ENCODE measurements around the gene CCBE1. TPM values are rescaled to one million over a fixed set of nuclear protein-coding genes. Genes with fewer than 3 reads are reported as not detected.

The CCBE1 gene
- total and polyA plus RNA-seq, 4 donors = 0.99 to 2.7 (median 1.9) TPM

GRCh38 chr18:59690996-59691395 lies 6.2 kb downstream of the CCBE1 start:
- Histone ChIP-seq H3K4me1 (ENCODE audit: control insufficient read depth, insufficient read depth, low read length) (no peaks in the 10 kb centered on the region), H3K36me3 (ENCODE audit: control insufficient read depth, insufficient read depth, low read length) (no peaks in the 10 kb centered on the region), H3K27me3 (ENCODE audit: control insufficient read depth, insufficient read depth, low read length) (peaks cover 12% of the 10 kb centered on the region), H3K9me3 (ENCODE audit: control insufficient read depth, insufficient read depth, low read length) (no peaks in the 10 kb centered on the region), H3K4me3 (ENCODE audit: low read depth, low read length) (no peak overlapping the region), H3K27ac (ENCODE audit: low read depth, low read length) (no peak overlapping the region)
- DNase-seq (ENCODE audit: low read depth in 4 of 6, low spot score in 6 of 6) = peak in 1 of 6 donors; percentile 57

- DNase-seq (ENCODE audit: low read depth in 4 of 6, low spot score in 6 of 6) = peak in 1 of 6 donors; percentile 44
- Histone ChIP-seq H3K27ac (ENCODE audit: low read depth, low read length) (no peak overlapping the region), H3K4me3 (ENCODE audit: low read depth, low read length) (no peak overlapping the region), H3K4me1 (ENCODE audit: control insufficient read depth, insufficient read depth, low read length) (peaks cover 2% of the 10 kb centered on the region), H3K27me3 (ENCODE audit: control insufficient read depth, insufficient read depth, low read length) (peaks cover 6% of the 10 kb centered on the region), H3K9me3 (ENCODE audit: control insufficient read depth, insufficient read depth, low read length) (no peaks in the 10 kb centered on the region), H3K36me3 (ENCODE audit: control insufficient read depth, insufficient read depth, low read length) (no peaks in the 10 kb centered on the region)
- WGBS (ENCODE audit: insufficient coverage) = no CpG with 5 or more reads among the region's 8 CpGs
These were observed 6.8 kb downstream of the CCBE1 start for GRCh38 chr18:59690186-59690982.

DNA sequence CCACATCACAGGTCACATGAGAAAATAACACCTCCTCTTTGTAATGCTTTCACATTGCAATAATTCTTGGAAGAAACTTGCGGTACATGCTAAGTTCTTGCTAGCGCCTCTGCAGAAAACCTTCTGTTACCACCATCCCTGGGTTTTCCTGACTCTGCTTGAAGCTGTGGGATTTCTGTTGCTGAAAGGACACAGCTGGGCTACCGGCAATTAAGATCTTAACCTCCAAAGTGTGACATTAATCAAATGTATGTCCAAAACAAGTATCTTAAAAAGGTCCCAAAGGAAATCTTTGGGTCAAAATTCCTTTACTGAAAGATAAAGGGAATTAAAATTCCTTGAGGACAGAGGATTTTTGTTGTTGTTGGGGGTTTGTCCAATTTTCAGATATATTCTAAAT lies 7.5 kb downstream of the CCBE1 start:
- H3K9me3 ChIP-seq (ENCODE audit: control insufficient read depth, insufficient read depth, low read length) = no peaks in the 10 kb centered on the region
- DNase-seq (ENCODE audit: low read depth in 4 of 6, low spot score in 6 of 6) = no peak

DNA sequence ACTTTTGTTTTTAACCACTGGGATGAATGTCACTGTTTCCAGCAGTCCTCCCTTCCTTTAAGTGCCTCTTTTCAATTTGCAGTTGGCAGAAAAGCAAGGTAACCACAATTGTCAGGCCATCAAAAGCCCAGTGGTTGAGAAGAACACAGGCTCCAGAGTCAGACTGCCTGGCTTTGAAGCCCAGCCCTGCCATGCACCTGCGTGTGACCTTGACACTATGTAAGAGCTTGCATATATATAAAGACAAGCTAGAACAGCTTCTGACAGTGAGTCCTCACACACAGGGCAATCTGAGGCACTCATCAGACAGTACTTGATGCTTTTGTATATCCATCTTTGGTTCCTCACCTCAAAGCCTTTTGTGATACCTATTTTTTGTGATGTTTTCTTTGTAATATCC lies 11.0 kb downstream of the CCBE1 start:
- Histone ChIP-seq H3K27me3 (ENCODE audit: control insufficient read depth, insufficient read depth, low read length) (no peaks in the 10 kb centered on the region), H3K4me3 (ENCODE audit: low read depth, low read length) (no peak overlapping the region), H3K4me1 (ENCODE audit: control insufficient read depth, insufficient read depth, low read length) (peaks cover 4% of the 10 kb centered on the region), H3K27ac (ENCODE audit: low read depth, low read length) (no peak overlapping the region), H3K36me3 (ENCODE audit: control insufficient read depth, insufficient read depth, low read length) (no peaks in the 10 kb centered on the region), H3K9me3 (ENCODE audit: control insufficient read depth, insufficient read depth, low read length) (no peaks in the 10 kb centered on the region)
- 100% methylated on average over 1 of the region's 1 CpG for WGBS (ENCODE audit: insufficient coverage)
- no peak for DNase-seq (ENCODE audit: low read depth in 4 of 6, low spot score in 6 of 6)

More for the DNA sequence above, 7.5 kb downstream of the CCBE1 start:
- no peak overlapping the region for H3K27ac ChIP-seq (ENCODE audit: low read depth, low read length)
- peaks cover 3% of the 10 kb centered on the region for H3K27me3 ChIP-seq (ENCODE audit: control insufficient read depth, insufficient read depth, low read length)
- WGBS (ENCODE audit: insufficient coverage) = no CpG with 5 or more reads among the region's 3 CpGs
- no peaks in the 10 kb centered on the region for H3K36me3 ChIP-seq (ENCODE audit: control insufficient read depth, insufficient read depth, low read length)
- H3K4me1 ChIP-seq (ENCODE audit: control insufficient read depth, insufficient read depth, low read length) = peaks cover 4% of the 10 kb centered on the region
- H3K4me3 ChIP-seq (ENCODE audit: low read depth, low read length) = no peak overlapping the region

GRCh38 chr18:59685501-59685900 lies 11.7 kb downstream of the CCBE1 start:
- Histone ChIP-seq H3K27me3 (ENCODE audit: control insufficient read depth, insufficient read depth, low read length) (no peaks in the 10 kb centered on the region), H3K4me3 (ENCODE audit: low read depth, low read length) (no peak overlapping the region), H3K9me3 (ENCODE audit: control insufficient read depth, insufficient read depth, low read length) (no peaks in the 10 kb centered on the region), H3K36me3 (ENCODE audit: control insufficient read depth, insufficient read depth, low read length) (no peaks in the 10 kb centered on the region), H3K27ac (ENCODE audit: low read depth, low read length) (no peak overlapping the region), H3K4me1 (ENCODE audit: control insufficient read depth, insufficient read depth, low read length) (peaks cover 4% of the 10 kb centered on the region)
- WGBS (ENCODE audit: insufficient coverage) = 56% methylated on average over 4 of the region's 4 CpGs
- DNase-seq (ENCODE audit: low read depth in 4 of 6, low spot score in 6 of 6) = peak in 1 of 6 donors; percentile 66

DNA sequence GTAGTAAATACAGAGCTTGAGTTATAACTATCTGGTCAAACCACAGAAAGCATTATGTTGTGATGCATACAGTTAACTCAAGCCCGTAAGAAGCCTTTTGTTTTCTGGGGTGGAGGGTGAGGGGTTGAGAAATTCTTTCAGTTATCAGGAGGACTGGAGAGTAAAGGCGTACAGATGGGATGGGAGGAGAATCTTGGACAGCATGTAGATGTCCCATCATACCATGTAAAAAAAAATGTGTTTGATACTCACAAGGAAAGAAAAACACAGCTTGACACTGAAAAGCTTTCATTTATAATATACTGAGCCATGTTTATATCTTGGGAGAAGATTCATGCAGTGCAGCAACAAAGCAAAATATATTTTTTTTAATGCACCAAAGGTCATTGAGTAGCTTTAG lies 12.4 kb downstream of the CCBE1 start:
- Histone ChIP-seq H3K4me1 (ENCODE audit: control insufficient read depth, insufficient read depth, low read length) (peaks cover 4% of the 10 kb centered on the region), H3K27ac (ENCODE audit: low read depth, low read length) (no peak overlapping the region), H3K27me3 (ENCODE audit: control insufficient read depth, insufficient read depth, low read length) (no peaks in the 10 kb centered on the region), H3K9me3 (ENCODE audit: control insufficient read depth, insufficient read depth, low read length) (no peaks in the 10 kb centered on the region), H3K4me3 (ENCODE audit: low read depth, low read length) (no peak overlapping the region), H3K36me3 (ENCODE audit: control insufficient read depth, insufficient read depth, low read length) (no peaks in the 10 kb centered on the region)
- DNase-seq (ENCODE audit: low read depth in 4 of 6, low spot score in 6 of 6) = peak in 1 of 6 donors; percentile 35
- 60% methylated on average over 1 of the region's 2 CpGs for WGBS (ENCODE audit: insufficient coverage)

- no peaks in the 10 kb centered on the region for H3K27me3 ChIP-seq (ENCODE audit: control insufficient read depth, insufficient read depth, low read length)
- no peak overlapping the region for H3K27ac ChIP-seq (ENCODE audit: low read depth, low read length)
- no peaks in the 10 kb centered on the region for H3K36me3 ChIP-seq (ENCODE audit: control insufficient read depth, insufficient read depth, low read length)
- H3K9me3 ChIP-seq (ENCODE audit: control insufficient read depth, insufficient read depth, low read length) = no peaks in the 10 kb centered on the region
- H3K4me3 ChIP-seq (ENCODE audit: low read depth, low read length) = no peak overlapping the region
- peak in 1 of 6 donors; percentile 15 for DNase-seq (ENCODE audit: low read depth in 4 of 6, low spot score in 6 of 6)
- peaks cover 4% of the 10 kb centered on the region for H3K4me1 ChIP-seq (ENCODE audit: control insufficient read depth, insufficient read depth, low read length)
- WGBS (ENCODE audit: insufficient coverage) = 59% methylated on average over 3 of the region's 6 CpGs
These were observed 15.7 kb downstream of the CCBE1 start for GRCh38 chr18:59681521-59682004.

GRCh38 chr18:59681051-59681450 lies 16.2 kb downstream of the CCBE1 start:
- no peaks in the 10 kb centered on the region for H3K27me3 ChIP-seq (ENCODE audit: control insufficient read depth, insufficient read depth, low read length)
- no peak overlapping the region for H3K4me3 ChIP-seq (ENCODE audit: low read depth, low read length)
- no peaks in the 10 kb centered on the region for H3K36me3 ChIP-seq (ENCODE audit: control insufficient read depth, insufficient read depth, low read length)
- DNase-seq (ENCODE audit: low read depth in 4 of 6, low spot score in 6 of 6) = no peak
- 85% methylated on average over 2 of the region's 5 CpGs for WGBS (ENCODE audit: insufficient coverage)
- H3K4me1 ChIP-seq (ENCODE audit: control insufficient read depth, insufficient read depth, low read length) = peaks cover 4% of the 10 kb centered on the region
- no peaks in the 10 kb centered on the region for H3K9me3 ChIP-seq (ENCODE audit: control insufficient read depth, insufficient read depth, low read length)
- H3K27ac ChIP-seq (ENCODE audit: low read depth, low read length) = no peak overlapping the region

DNA sequence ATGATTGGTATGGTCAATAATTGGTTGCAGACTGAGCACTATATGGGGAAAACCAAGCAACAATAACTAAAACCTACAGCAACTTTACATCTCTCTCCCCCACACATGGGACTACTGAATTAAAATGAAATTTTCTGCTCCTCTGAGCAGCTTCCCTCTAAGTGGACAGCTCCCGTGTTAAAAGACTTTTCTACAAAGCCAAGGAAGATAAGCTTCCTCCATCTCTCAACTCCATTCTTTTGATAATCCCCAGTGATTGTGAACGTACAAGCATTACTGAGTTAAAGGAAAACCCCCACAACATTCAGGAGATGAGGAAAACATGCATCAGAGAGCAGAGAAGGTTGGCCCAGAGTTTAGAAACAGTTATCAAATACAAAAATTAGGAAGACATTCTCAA lies 21.9 kb downstream of the CCBE1 start:
- Histone ChIP-seq H3K27ac (ENCODE audit: low read depth, low read length) (no peak overlapping the region), H3K4me1 (ENCODE audit: control insufficient read depth, insufficient read depth, low read length) (peaks cover 10% of the 10 kb centered on the region), H3K27me3 (ENCODE audit: control insufficient read depth, insufficient read depth, low read length) (no peaks in the 10 kb centered on the region), H3K9me3 (ENCODE audit: control insufficient read depth, insufficient read depth, low read length) (no peaks in the 10 kb centered on the region), H3K4me3 (ENCODE audit: low read depth, low read length) (no peak overlapping the region), H3K36me3 (ENCODE audit: control insufficient read depth, insufficient read depth, low read length) (no peaks in the 10 kb centered on the region)
- no peak for DNase-seq (ENCODE audit: low read depth in 4 of 6, low spot score in 6 of 6)
- WGBS (ENCODE audit: insufficient coverage) = 82% methylated on average over 1 of the region's 2 CpGs

GRCh38 chr18:59674903-59675270 lies 22.3 kb downstream of the CCBE1 start:
- DNase-seq (ENCODE audit: low read depth in 4 of 6, low spot score in 6 of 6) = no peak
- Histone ChIP-seq H3K36me3 (ENCODE audit: control insufficient read depth, insufficient read depth, low read length) (no peaks in the 10 kb centered on the region), H3K9me3 (ENCODE audit: control insufficient read depth, insufficient read depth, low read length) (no peaks in the 10 kb centered on the region), H3K27ac (ENCODE audit: low read depth, low read length) (no peak overlapping the region), H3K27me3 (ENCODE audit: control insufficient read depth, insufficient read depth, low read length) (no peaks in the 10 kb centered on the region), H3K4me3 (ENCODE audit: low read depth, low read length) (no peak overlapping the region), H3K4me1 (ENCODE audit: control insufficient read depth, insufficient read depth, low read length) (peaks cover 10% of the 10 kb centered on the region)
- no CpG with 5 or more reads among the region's 1 CpG for WGBS (ENCODE audit: insufficient coverage)
